ENCODE measurements around the gene ACP4. TPM values are rescaled to one million over a fixed set of nuclear protein-coding genes. Genes with fewer than 3 reads are reported as not detected.

Gene ACP4
- total and polyA plus RNA-seq, 2 donors (not counting 1 experiment from before 2014, with no cell fraction given) = not detected

GRCh38 chr19:50839712-50840655 lies 49.8 kb downstream of the ACP4 start:
- H3K4me2 ChIP-seq (replicated peaks; ENCODE audit: low read depth, low read length, poor library complexity, severe bottlenecking) = no peak overlapping the region
- no peaks in the 10 kb centered on the region for H3K79me2 ChIP-seq (ENCODE audit: control insufficient read depth, insufficient read depth, low read length)
- H3K27ac ChIP-seq (ENCODE audit: low read length in 2 of 2) = no peak overlapping the region
- peaks cover 10% of the 10 kb centered on the region for H3K9me3 Mint-ChIP-seq (ENCODE audit: insufficient read depth)
- H3K4me1 Mint-ChIP-seq = peaks cover 26% of the 10 kb centered on the region
- ATAC-seq (ENCODE audit: low read depth) = no peak
- no peak for TF ChIP-seq EZH2 (IDR thresholded peaks at IDR 0.05; ENCODE audit: borderline replicate concordance, insufficient read depth, low read depth, low read length, poor library complexity, severe bottlenecking)
- no peak for TF ChIP-seq CTCF (IDR thresholded peaks at IDR 0.05)
- H3K36me3 ChIP-seq (replicated peaks in 1 of 2; ENCODE audit: control extremely low read depth in 1 of 2, control insufficient read depth in 1 of 2, extremely low read depth in 1 of 2, insufficient read depth in 2 of 2, low read length in 1 of 2) = no peaks in the 10 kb centered on the region
- POLR2A ChIA-PET = interaction anchor here (0.8 kb wide), 1 partner anchor 531 kb away, joined by 9 read pairs; no protein-coding TSS in a partner anchor
- no peak overlapping the region for H2AFZ ChIP-seq (ENCODE audit: insufficient read depth, low read depth, low read length, poor library complexity, severe bottlenecking)
- H3K4me3 Mint-ChIP-seq = no peak overlapping the region
- intact Hi-C loops (cut with micrococcal nuclease) = loop anchor here (5.0 kb wide), 1 partner anchor 57 kb away; no protein-coding TSS in a partner anchor
- peaks cover 33% of the 10 kb centered on the region for H3K27me3 Mint-ChIP-seq
- H3K27me3 ChIP-seq (replicated peaks in 1 of 4; ENCODE audit: control extremely low read depth in 1 of 4, control insufficient read depth in 3 of 4, insufficient read depth in 4 of 4, low read length in 3 of 4) = peaks cover 0 to 29% (median 2%) of the 10 kb centered on the region in 4 experiments
- 73% methylated on average over 3 of the region's 10 CpGs for WGBS (ENCODE audit: insufficient coverage)
- peaks cover 0 to 29% (median 10%) of the 10 kb centered on the region in 3 donors for H3K9me3 ChIP-seq (ENCODE audit: control extremely low read depth in 1 of 3, control insufficient read depth in 2 of 3, insufficient read depth in 1 of 3, low read length in 2 of 3)
- no peak overlapping the region for H3K4me3 ChIP-seq (ENCODE audit: control extremely low read depth in 1 of 5, extremely low read depth in 1 of 5, insufficient read depth in 1 of 5, low read depth in 2 of 5, low read length in 4 of 5)
- H3K4me1 ChIP-seq (ENCODE audit: control insufficient read depth in 2 of 2, insufficient read depth in 2 of 2, low read length in 2 of 2) = peaks cover 11 to 12% of the 10 kb centered on the region in 2 donors
- no peaks in the 10 kb centered on the region for H4K20me1 ChIP-seq (ENCODE audit: control insufficient read depth, insufficient read depth, low read length, poor library complexity, severe bottlenecking)
- DNase-seq = no peak
- CTCF ChIA-PET = interaction anchor here (3.2 kb wide), 1 partner anchor 82 kb away, joined by 11 read pairs; no protein-coding TSS in a partner anchor
- no peak overlapping the region for H3K27ac Mint-ChIP-seq
- H3K9ac ChIP-seq (ENCODE audit: low read length) = no peak overlapping the region

- H3K4me1 Mint-ChIP-seq = peaks cover 9% of the 10 kb centered on the region
- H4K20me1 ChIP-seq (ENCODE audit: control insufficient read depth, insufficient read depth, low read length, poor library complexity, severe bottlenecking) = no peaks in the 10 kb centered on the region
- ChIA-PET POLR2A (no interaction called here), CTCF (no interaction called here)
- H3K4me2 ChIP-seq (replicated peaks; ENCODE audit: low read depth, low read length, poor library complexity, severe bottlenecking) = no peak overlapping the region
- no peak overlapping the region for H3K27ac Mint-ChIP-seq
- peaks cover 0 to 11% (median 0%) of the 10 kb centered on the region in 4 experiments for H3K27me3 ChIP-seq (replicated peaks in 1 of 4; ENCODE audit: control extremely low read depth in 1 of 4, control insufficient read depth in 3 of 4, insufficient read depth in 4 of 4, low read length in 3 of 4)
- H3K4me3 ChIP-seq (ENCODE audit: control extremely low read depth in 1 of 5, extremely low read depth in 1 of 5, insufficient read depth in 1 of 5, low read depth in 2 of 5, low read length in 4 of 5) = no peak overlapping the region
- 92% methylated on average over 2 of the region's 6 CpGs for WGBS (ENCODE audit: insufficient coverage)
- H3K9me3 ChIP-seq (ENCODE audit: control extremely low read depth in 1 of 3, control insufficient read depth in 2 of 3, insufficient read depth in 1 of 3, low read length in 2 of 3) = peaks cover 0 to 29% (median 10%) of the 10 kb centered on the region in 3 donors
- H3K36me3 ChIP-seq (replicated peaks in 1 of 2; ENCODE audit: control extremely low read depth in 1 of 2, control insufficient read depth in 1 of 2, extremely low read depth in 1 of 2, insufficient read depth in 2 of 2, low read length in 1 of 2) = no peaks in the 10 kb centered on the region
- no peak for TF ChIP-seq CTCF (IDR thresholded peaks at IDR 0.05)
- TF ChIP-seq EZH2 (IDR thresholded peaks at IDR 0.05; ENCODE audit: borderline replicate concordance, insufficient read depth, low read depth, low read length, poor library complexity, severe bottlenecking) = no peak
- H3K4me1 ChIP-seq (ENCODE audit: control insufficient read depth in 2 of 2, insufficient read depth in 2 of 2, low read length in 2 of 2) = no peaks in the 10 kb centered on the region
- no peak overlapping the region for H3K4me3 Mint-ChIP-seq
- H3K9me3 Mint-ChIP-seq (ENCODE audit: insufficient read depth) = peaks cover 10% of the 10 kb centered on the region
- H2AFZ ChIP-seq (ENCODE audit: insufficient read depth, low read depth, low read length, poor library complexity, severe bottlenecking) = no peak overlapping the region
- no peak overlapping the region for H3K9ac ChIP-seq (ENCODE audit: low read length)
- DNase-seq = no peak
- no peaks in the 10 kb centered on the region for H3K79me2 ChIP-seq (ENCODE audit: control insufficient read depth, insufficient read depth, low read length)
- H3K27me3 Mint-ChIP-seq = peaks cover 28% of the 10 kb centered on the region
- intact Hi-C loops (cut with micrococcal nuclease) = no loop called here
- no peak for ATAC-seq (ENCODE audit: low read depth)
- no peak overlapping the region for H3K27ac ChIP-seq (ENCODE audit: low read length in 2 of 2)
Measured at GRCh38 chr19:50842130-50842529, 51.9 kb downstream of the ACP4 start.
